Ishikawa (cell line): ENCODE measurements around the gene PSMB1.

Experiments used
- CEBPB ChIP-seq: IDR thresholded peaks from 2 replicates; pipeline ENCODE4 v1.6.1; 2012
- CREB1 ChIP-seq: IDR thresholded peaks from 2 replicates; pipeline ENCODE4 v1.6.1; 2012; ENCODE audit warnings: low read depth
- EGR1 ChIP-seq: IDR thresholded peaks from 2 replicates; pipeline ENCODE4 v1.6.1; 2012
- EP300 ChIP-seq: IDR thresholded peaks from 2 replicates; pipeline ENCODE4 v1.6.1; 2012; ENCODE audit warnings: borderline replicate concordance
- FOXM1 ChIP-seq: IDR thresholded peaks from 2 replicates; pipeline ENCODE4 v1.6.1; 2012; ENCODE audit warnings: low read depth, borderline replicate concordance
- NFIC ChIP-seq: IDR thresholded peaks from 2 replicates; pipeline ENCODE4 v1.6.1; 2012
- RAD21 ChIP-seq: IDR thresholded peaks from 2 replicates; pipeline ENCODE4 v1.6.1; 2012; ENCODE audit warnings: low read depth
- REST ChIP-seq: IDR thresholded peaks from 2 replicates; pipeline ENCODE4 v1.6.1; 2012; ENCODE audit warnings: low read depth, mild to moderate bottlenecking
- TAF1 ChIP-seq: IDR thresholded peaks from 2 replicates; pipeline ENCODE4 v1.6.1; 2012; ENCODE audit warnings: low read depth, mild to moderate bottlenecking
- TCF12 ChIP-seq: IDR thresholded peaks from 2 replicates; pipeline ENCODE4 v1.6.1; 2012; ENCODE audit warnings: low read depth
- TEAD4 ChIP-seq: IDR thresholded peaks from 2 replicates; pipeline ENCODE4 v1.6.1; 2012
- YY1 ChIP-seq: IDR thresholded peaks from 2 replicates; pipeline ENCODE4 v1.6.1; 2012; ENCODE audit warnings: low read depth
- ZBTB7A ChIP-seq: IDR thresholded peaks from 2 replicates; pipeline ENCODE4 v1.6.1; 2012; ENCODE audit warnings: low read depth
- TF ChIP-seq, protein P1 (sequence below): IDR thresholded peaks from 2 replicates; pipeline ENCODE4 v1.6.1; 2012
- TF ChIP-seq, protein P2 (sequence below): IDR thresholded peaks from 2 replicates; pipeline ENCODE4 v1.6.1; 2012

PSMB1 gene

GRCh38 chr6:170522565-170523183, 30.4 kb downstream of the PSMB1 start:
- peak; percentile 85 for TF ChIP-seq RAD21
- TF ChIP-seq CREB1, result no peak
- TF ChIP-seq FOXM1, result no peak

DNA sequence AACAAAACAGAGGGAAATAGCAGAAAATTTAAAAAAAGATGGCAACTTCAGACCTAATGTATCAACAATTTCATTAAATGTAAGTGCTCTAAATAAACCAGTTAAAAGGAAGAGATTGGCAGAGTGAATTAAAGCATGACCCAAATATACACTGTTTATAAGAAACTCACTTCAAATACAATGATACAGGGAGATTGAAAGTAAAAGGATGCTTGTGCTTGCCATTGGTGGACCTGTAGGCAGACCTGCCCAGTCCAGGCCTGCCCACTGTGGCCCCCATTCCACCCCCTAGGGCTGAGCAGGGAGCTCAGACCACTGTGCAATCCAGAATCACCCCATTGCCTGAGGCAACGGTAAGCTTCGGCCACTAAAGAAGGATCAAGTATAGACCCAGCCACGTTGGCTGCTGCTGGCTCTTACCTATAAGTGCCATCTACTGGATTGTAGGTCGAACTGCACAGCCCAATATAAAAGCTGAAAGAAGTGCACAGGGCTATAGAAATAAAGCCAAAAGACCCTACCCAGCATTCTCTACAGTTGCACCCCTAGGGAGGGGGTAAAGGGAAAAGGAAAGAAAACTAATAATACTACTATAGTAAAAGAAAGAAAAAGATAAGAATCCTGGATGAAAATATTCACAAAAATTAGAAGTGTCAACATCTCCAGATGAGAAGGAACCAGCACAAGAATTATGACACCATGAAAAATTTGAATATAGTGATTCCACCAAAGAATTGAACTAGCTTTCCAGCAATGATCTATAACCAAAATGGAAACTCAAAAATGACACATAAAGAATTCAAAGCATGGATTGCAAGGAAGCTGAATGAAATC, 36.1 kb downstream of the PSMB1 start:
- TF ChIP-seq EP300 (no peak), RAD21 (peak; percentile 96)

DNA sequence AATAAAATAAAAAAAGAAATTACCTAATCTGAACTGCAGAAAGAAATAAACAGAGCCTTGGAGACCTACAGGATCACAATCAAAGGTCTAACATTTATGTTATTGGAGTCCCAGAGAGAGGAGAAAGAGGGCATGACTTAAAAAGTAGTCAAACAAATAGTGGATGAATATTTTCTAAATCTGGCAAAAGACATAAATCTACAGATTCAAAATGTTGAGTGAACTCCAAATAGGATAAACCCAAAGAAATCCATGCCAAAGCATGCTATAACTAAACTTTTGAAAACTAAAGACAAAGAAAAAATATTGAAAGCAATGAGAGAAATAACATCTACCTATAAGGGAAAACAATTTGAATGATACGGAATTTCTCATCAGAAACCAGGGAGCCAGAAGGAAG, 38.2 kb downstream of the PSMB1 start:
- no peak for TF ChIP-seq TEAD4

DNA sequence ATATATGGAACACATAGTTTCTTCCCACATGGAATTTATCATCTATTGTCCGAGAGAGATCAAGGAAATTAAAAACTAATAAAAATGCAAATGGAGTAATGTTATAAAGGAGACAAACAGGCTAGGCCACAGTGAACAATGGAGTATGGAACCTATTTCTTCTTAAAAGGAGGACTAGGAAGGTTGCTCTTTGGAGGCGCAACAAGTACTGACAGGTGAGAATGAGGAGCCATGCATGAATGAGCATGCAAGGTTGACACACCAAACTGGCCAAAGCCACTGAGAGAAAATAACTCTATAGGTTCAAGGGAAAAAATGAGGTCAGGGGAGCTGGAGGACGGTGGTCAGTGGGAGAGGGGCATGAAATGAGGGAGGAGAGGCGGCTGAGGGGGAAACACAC, 40.9 kb downstream of the PSMB1 start:
- TF ChIP-seq FOXM1, result no peak
- TF ChIP-seq, protein P1, sequence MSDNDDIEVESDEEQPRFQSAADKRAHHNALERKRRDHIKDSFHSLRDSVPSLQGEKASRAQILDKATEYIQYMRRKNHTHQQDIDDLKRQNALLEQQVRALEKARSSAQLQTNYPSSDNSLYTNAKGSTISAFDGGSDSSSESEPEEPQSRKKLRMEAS, result no peak
- TF ChIP-seq CEBPB, result no peak
- TF ChIP-seq EP300, result no peak
- no peak for TF ChIP-seq EGR1
- TF ChIP-seq NFIC, result no peak
- TF ChIP-seq YY1, result no peak
- TF ChIP-seq TCF12, result no peak
- TF ChIP-seq REST, result no peak
- TF ChIP-seq TEAD4, result no peak
- no peak for TF ChIP-seq CREB1
- no peak for TF ChIP-seq RAD21
- TF ChIP-seq, protein P2, sequence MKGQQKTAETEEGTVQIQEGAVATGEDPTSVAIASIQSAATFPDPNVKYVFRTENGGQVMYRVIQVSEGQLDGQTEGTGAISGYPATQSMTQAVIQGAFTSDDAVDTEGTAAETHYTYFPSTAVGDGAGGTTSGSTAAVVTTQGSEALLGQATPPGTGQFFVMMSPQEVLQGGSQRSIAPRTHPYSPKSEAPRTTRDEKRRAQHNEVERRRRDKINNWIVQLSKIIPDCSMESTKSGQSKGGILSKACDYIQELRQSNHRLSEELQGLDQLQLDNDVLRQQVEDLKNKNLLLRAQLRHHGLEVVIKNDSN, result no peak
- no peak for TF ChIP-seq ZBTB7A
- TF ChIP-seq TAF1, result no peak

DNA sequence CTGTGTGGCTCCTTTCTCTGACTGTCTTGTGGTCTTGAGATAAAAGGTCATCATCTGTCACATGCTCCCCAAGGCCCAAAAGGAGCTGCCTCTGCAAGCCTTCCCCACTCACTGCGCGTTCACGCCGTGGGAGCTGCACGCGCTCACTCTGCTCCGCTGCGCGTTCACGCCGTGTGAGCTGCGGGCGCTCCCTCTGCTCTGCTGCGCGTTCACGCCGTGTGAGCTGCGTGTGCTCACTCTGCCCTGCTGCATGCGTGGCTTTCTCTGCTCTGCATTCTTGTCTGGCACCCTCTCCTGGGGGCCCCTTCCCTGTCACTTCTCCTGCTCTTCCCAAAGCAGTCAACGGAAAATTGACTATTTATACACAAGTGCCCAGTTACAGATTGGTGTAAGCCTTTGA, 42.5 kb downstream of the PSMB1 start:
- TF ChIP-seq TEAD4 (no peak), FOXM1 (no peak), EP300 (no peak), NFIC (no peak)

GRCh38 chr6:170509723-170510018, 43.4 kb downstream of the PSMB1 start:
- no peak for TF ChIP-seq TEAD4
- no peak for TF ChIP-seq TCF12
- no peak for TF ChIP-seq FOXM1
- TF ChIP-seq, protein P2, result no peak
- TF ChIP-seq RAD21, result no peak
- TF ChIP-seq EP300, result no peak
- TF ChIP-seq, protein P1, result no peak
- TF ChIP-seq REST, result no peak
- no peak for TF ChIP-seq CEBPB
- no peak for TF ChIP-seq EGR1
- TF ChIP-seq NFIC, result no peak
- TF ChIP-seq TAF1, result no peak
- no peak for TF ChIP-seq ZBTB7A
- no peak for TF ChIP-seq CREB1
- no peak for TF ChIP-seq YY1

DNA sequence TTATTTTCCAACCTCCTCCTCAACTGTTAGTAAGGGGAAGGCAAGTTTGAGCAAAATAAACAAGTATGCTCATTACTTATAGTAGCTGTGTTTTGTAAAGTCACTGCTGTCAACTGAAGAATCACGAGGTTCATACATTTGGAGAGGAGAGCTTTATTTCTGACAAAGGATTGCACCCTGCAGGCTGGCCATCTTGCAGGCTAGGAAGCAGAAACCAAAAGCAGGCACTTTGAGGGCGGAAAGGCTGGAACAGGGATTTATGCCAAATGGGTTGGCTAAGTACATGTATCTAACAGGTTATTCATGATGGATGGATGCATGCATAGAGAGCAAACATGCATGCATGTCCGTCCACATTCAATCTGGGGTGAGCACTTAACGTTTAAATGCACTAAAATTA, 46.7 kb downstream of the PSMB1 start:
- no peak for TF ChIP-seq TAF1
- no peak for TF ChIP-seq TEAD4
- TF ChIP-seq, protein P2, result no peak
- TF ChIP-seq CREB1, result no peak
- TF ChIP-seq EGR1, result no peak
- no peak for TF ChIP-seq TCF12
- no peak for TF ChIP-seq EP300
- TF ChIP-seq CEBPB, result no peak
- TF ChIP-seq REST, result no peak
- TF ChIP-seq RAD21, result no peak
- no peak for TF ChIP-seq YY1
- TF ChIP-seq ZBTB7A, result no peak
- no peak for TF ChIP-seq FOXM1
- TF ChIP-seq, protein P1, result no peak
- TF ChIP-seq NFIC, result no peak
